Gastrocnemius medialis (tissue), 4 donors: ENCODE data around the gene CENPS. TPM values are rescaled to one million over a fixed set of nuclear protein-coding genes. Genes with fewer than 3 reads are reported as not detected.

ENCODE experiments used
- ATAC-seq, 2 donors: fragments of 150-250 bp; one replicate each; pipeline ENCODE4 v1.9.1; 2016
- DNase-seq, 2 donors: peaks; one replicate each; pipeline ENCODE4 v3.0.0-alpha.2; 2019
- H3K27ac ChIP-seq, 4 donors: fragments of 200-600 bp; sonication (generic); 1 replicate in 1 of 4; 2 replicates in 3 of 4; pipeline ENCODE4 v1.5.1; 2016 to 2018; ENCODE audit warnings: mild to moderate bottlenecking in 2 of 4, moderate library complexity in 1 of 4
- H3K27me3 ChIP-seq, 3 donors: fragments of 200-600 bp; sonication (generic) in 2 of 3; 1 replicate in 1 of 3; 2 replicates in 2 of 3; pipeline versions ENCODE4 v1.5.1 to v1.6.0; 2016 to 2019; ENCODE audit warnings: mild to moderate bottlenecking in 1 of 3, moderate library complexity in 1 of 3
- H3K36me3 ChIP-seq, 2 donors: fragments of 200-600 bp; sonication (generic) in 1 of 2; one replicate each; pipeline ENCODE4 v1.5.1; 2017 to 2018
- H3K4me1 ChIP-seq, 2 donors: fragments of 200-600 bp; sonication (generic) in 1 of 2; one replicate each; pipeline ENCODE4 v1.5.1; 2016 to 2017; ENCODE audit warnings: mild to moderate bottlenecking in 2 of 2
- H3K4me3 ChIP-seq, 4 donors: fragments of 200-600 bp; sonication (generic) in 3 of 4; 1 replicate in 1 of 4; 2 replicates in 3 of 4; pipeline ENCODE4 v1.5.1; 2016 to 2019; ENCODE audit warnings: mild to moderate bottlenecking in 2 of 4
- H3K9me3 ChIP-seq, 3 donors: fragments of 200-600 bp; sonication (generic) in 2 of 3; 1 replicate in 1 of 3; 2 replicates in 2 of 3; pipeline ENCODE4 v1.5.1; 2016 to 2019
- POLR2A ChIP-seq, 2 donors: fragments of 450-650 bp; IDR thresholded peaks; one replicate each; pipeline ENCODE4 v1.6.1; 2017; ENCODE audit warnings: antibody characterized with exemption in 2 of 2, mild to moderate bottlenecking in 2 of 2, moderate library complexity in 2 of 2
- in situ Hi-C, 4 donors: fragments of 200-750 bp; cut with MboI; loops; one replicate each; pipeline versions ENCODE4 v1.15.0 to v1.8.0; 2017; ENCODE audit warnings: low sequenced_read_pairs in 4 of 4
- intact Hi-C: fragments of 100-400 bp; cut with DNase I; formaldehyde crosslinking; loops from one replicate; pipeline ENCODE4 v1.15.1; 2023; ENCODE audit warnings: low total_unique reads
- total RNA-seq, 4 donors: library from RNA; depleted of rRNA; stranded (reverse); fragments of >200 nt; gene quantifications; one replicate each; pipeline versions ENCODE4 v1.1.0 to v1.2.3, GENCODE V29; 2016
- TF ChIP-seq, protein P1 (sequence below), 5 experiments: fragments of 450-650 bp in 3 of 5; fragments of 200-600 bp in 2 of 5; sonication (generic) in 2 of 5; IDR thresholded peaks in 4 of 5; conservative IDR thresholded peaks in 1 of 5; 1 replicate in 4 of 5; 2 replicates in 1 of 5; pipeline ENCODE4 v1.5.1; 2016 to 2019; ENCODE audit warnings: antibody characterized with exemption in 5 of 5, mild to moderate bottlenecking in 3 of 5, moderate library complexity in 3 of 5

Gene CENPS
- total RNA-seq, 4 donors from 2014 or later, result 0.42 to 3.8 (median 2.9) TPM

DNA sequence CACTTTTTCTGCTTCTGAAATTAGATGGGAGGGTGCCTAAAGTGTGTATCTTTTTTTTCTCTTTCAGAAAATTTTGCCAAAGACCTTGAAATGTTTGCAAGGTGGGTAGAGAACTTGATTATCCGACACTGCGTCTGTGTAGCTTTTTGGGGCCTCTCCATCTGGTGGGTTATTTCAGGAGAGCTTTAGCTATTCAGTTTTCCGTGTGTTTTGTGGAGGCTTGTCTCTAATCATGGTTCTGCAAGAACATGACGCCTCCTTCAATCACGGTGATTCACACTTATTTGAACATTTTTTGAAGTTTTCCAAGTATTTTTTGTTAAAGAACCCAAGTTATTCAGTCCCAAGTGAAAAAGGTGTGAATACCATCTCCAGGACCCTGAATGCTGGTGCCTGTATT, 4.4 kb downstream of the CENPS start:
- no peaks in the 10 kb centered on the region for H3K36me3 ChIP-seq
- H3K4me3 ChIP-seq, result no peak overlapping the region
- no peak for TF ChIP-seq POLR2A (IDR thresholded peaks at IDR 0.05)
- TF ChIP-seq, protein P1, sequence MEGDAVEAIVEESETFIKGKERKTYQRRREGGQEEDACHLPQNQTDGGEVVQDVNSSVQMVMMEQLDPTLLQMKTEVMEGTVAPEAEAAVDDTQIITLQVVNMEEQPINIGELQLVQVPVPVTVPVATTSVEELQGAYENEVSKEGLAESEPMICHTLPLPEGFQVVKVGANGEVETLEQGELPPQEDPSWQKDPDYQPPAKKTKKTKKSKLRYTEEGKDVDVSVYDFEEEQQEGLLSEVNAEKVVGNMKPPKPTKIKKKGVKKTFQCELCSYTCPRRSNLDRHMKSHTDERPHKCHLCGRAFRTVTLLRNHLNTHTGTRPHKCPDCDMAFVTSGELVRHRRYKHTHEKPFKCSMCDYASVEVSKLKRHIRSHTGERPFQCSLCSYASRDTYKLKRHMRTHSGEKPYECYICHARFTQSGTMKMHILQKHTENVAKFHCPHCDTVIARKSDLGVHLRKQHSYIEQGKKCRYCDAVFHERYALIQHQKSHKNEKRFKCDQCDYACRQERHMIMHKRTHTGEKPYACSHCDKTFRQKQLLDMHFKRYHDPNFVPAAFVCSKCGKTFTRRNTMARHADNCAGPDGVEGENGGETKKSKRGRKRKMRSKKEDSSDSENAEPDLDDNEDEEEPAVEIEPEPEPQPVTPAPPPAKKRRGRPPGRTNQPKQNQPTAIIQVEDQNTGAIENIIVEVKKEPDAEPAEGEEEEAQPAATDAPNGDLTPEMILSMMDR (IDR thresholded peaks at IDR 0.05 in 4 of 5, conservative IDR thresholded peaks at IDR 0.05 in 1 of 5), result no peak
- DNase-seq, result no peak
- H3K27me3 ChIP-seq, result no peaks in the 10 kb centered on the region
- H3K9me3 ChIP-seq, result no peaks in the 10 kb centered on the region
- intact Hi-C loops (no loop called here), in situ Hi-C loops (loop anchor here in 1 of 4 donors (25.0 kb wide), 1 partner anchor 797 kb away; no protein-coding TSS in a partner anchor)
- H3K4me1 ChIP-seq, result peaks cover 8 to 13% of the 10 kb centered on the region in 2 donors
- no peak for ATAC-seq
- no peak overlapping the region for H3K27ac ChIP-seq

DNA sequence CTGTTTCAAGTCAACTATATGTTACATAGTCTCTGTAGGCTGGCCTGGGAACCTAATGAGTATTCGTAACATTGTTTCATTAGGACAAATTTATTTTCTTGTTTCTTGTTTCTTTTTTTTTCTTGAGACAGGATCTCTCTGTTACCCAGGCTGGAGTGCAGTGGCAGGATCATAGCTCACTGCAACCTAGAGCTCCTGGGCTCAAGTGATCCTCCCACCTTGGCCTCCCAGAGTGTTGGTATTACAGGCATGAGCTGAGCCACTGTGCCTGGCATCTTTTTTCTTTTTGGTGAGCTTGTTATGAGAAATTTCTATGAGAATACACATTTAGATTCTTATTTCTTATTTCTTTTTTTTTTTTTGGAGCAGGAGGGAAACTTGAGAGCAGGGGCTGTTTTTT, 6.8 kb downstream of the CENPS start:
- DNase-seq (no peak), ATAC-seq (no peak)
- H3K27me3 ChIP-seq, result no peaks in the 10 kb centered on the region
- in situ Hi-C loops (loop anchor here in 1 of 4 donors (25.0 kb wide), 1 partner anchor 800 kb away; no protein-coding TSS in a partner anchor), intact Hi-C loops (no loop called here)
- H3K36me3 ChIP-seq, result no peaks in the 10 kb centered on the region
- H3K27ac ChIP-seq, result no peak overlapping the region
- H3K4me1 ChIP-seq, result no peaks in the 10 kb centered on the region
- H3K4me3 ChIP-seq, result no peak overlapping the region
- H3K9me3 ChIP-seq, result no peaks in the 10 kb centered on the region
- TF ChIP-seq, protein P1 (IDR thresholded peaks at IDR 0.05 in 4 of 5, conservative IDR thresholded peaks at IDR 0.05 in 1 of 5), result no peak
- no peak for TF ChIP-seq POLR2A (IDR thresholded peaks at IDR 0.05)

DNA sequence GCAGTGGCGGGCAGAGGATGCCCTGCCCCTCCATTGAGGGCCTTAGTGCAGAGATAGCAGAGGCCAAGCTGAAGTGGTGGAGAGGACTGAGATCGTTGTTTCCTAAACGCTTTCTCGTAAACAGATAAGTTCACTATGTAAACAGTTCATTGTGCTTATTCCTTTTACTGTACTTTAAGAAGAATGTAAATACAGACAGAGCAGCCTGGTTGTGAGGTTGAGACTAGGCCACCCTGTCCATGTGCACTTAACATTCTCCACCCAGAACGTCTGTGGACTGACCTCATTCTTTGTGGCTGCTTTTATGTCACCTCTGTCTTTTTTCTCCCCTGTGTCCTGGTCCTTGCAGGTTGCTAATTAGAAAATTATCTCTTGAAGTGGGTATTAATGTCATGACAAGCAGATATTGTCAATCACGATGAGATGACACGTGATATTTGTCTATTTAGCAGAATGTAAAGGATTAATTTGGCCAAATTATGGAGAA, 8.5 kb downstream of the CENPS start:
- Histone ChIP-seq H3K9me3 (no peaks in the 10 kb centered on the region), H3K4me1 (no peaks in the 10 kb centered on the region), H3K36me3 (no peaks in the 10 kb centered on the region), H3K27me3 (no peaks in the 10 kb centered on the region), H3K4me3 (no peak overlapping the region), H3K27ac (no peak overlapping the region)
- TF ChIP-seq POLR2A (IDR thresholded peaks at IDR 0.05), result no peak
- TF ChIP-seq, protein P1 (IDR thresholded peaks at IDR 0.05 in 4 of 5, conservative IDR thresholded peaks at IDR 0.05 in 1 of 5), result no peak
- DNase-seq (no peak), ATAC-seq (no peak)
- in situ Hi-C loops, result loop anchor here in 1 of 4 donors (25.0 kb wide), 1 partner anchor 801 kb away; no protein-coding TSS in a partner anchor
- intact Hi-C loops, result no loop called here

DNA sequence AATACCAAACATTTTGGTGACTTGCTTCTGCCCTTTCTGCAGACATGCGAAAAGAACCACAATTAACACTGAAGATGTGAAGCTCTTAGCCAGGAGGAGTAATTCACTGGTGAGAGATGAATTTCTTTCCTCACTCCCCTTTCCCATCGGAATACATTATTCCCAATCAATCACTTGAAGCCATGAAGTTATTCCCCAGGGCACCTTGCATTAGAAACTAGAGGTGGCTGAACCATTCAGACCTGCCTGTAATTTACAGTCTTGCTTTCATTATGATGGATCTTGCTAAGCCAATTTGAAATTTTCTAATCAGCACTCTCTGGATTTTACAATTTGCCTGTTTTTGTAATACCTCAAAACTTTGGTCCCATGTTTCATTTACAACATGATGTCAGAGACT, 10.1 kb downstream of the CENPS start:
- H3K4me3 ChIP-seq, result no peak overlapping the region
- DNase-seq (no peak), ATAC-seq (no peak)
- no peaks in the 10 kb centered on the region for H3K27me3 ChIP-seq
- TF ChIP-seq, protein P1 (IDR thresholded peaks at IDR 0.05 in 4 of 5, conservative IDR thresholded peaks at IDR 0.05 in 1 of 5), result no peak
- no peak for TF ChIP-seq POLR2A (IDR thresholded peaks at IDR 0.05)
- H3K9me3 ChIP-seq, result no peaks in the 10 kb centered on the region
- H3K4me1 ChIP-seq, result no peaks in the 10 kb centered on the region
- in situ Hi-C loops (loop anchor here in 1 of 4 donors (25.0 kb wide), 1 partner anchor 803 kb away; no protein-coding TSS in a partner anchor), intact Hi-C loops (no loop called here)
- no peaks in the 10 kb centered on the region for H3K36me3 ChIP-seq
- H3K27ac ChIP-seq, result no peak overlapping the region

DNA sequence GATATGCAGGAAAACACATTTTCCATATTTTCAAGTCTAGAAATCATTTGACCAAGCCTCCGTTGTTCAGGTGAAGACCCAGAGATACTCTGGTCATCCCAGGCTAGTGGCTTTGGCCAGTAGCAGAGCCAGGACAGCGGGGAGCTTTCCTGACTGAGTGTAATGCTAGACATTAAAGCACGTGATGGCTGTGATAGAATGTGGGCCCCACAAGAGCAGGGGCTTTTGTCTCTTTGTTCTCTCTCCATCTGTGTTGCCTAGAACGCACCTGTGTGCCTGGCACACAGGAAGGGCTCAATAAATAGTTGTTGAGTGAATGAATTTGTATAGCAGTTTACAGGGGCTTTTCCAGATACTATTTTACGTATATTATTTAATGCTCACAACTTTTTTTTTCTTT, 10.6 kb downstream of the CENPS start:
- no peaks in the 10 kb centered on the region for H3K36me3 ChIP-seq
- H3K27ac ChIP-seq, result no peak overlapping the region
- no peak overlapping the region for H3K4me3 ChIP-seq
- DNase-seq (no peak), ATAC-seq (no peak)
- in situ Hi-C loops (loop anchor here in 1 of 4 donors (25.0 kb wide), 1 partner anchor 803 kb away; no protein-coding TSS in a partner anchor), intact Hi-C loops (no loop called here)
- no peaks in the 10 kb centered on the region for H3K4me1 ChIP-seq
- TF ChIP-seq POLR2A (IDR thresholded peaks at IDR 0.05), result no peak
- TF ChIP-seq, protein P1 (IDR thresholded peaks at IDR 0.05 in 4 of 5, conservative IDR thresholded peaks at IDR 0.05 in 1 of 5), result no peak
- no peaks in the 10 kb centered on the region for H3K9me3 ChIP-seq
- no peaks in the 10 kb centered on the region for H3K27me3 ChIP-seq
